IPS-20b (cell line): ENCODE data around the gene PARP8.

ENCODE experiments used
- H3K27ac ChIP-seq: one replicate; pipeline ENCODE4 v1.5.1; 2013; ENCODE audit warnings: low read length
- H3K27me3 ChIP-seq: 2 replicates; pipeline ENCODE4 v1.6.1; 2013; ENCODE audit warnings: mild to moderate bottlenecking, low read length, inconsistent platforms; ENCODE audit not compliant: insufficient read depth
- H3K36me3 ChIP-seq: 2 replicates; pipeline ENCODE4 v1.6.1; 2013; ENCODE audit warnings: low read depth, mild to moderate bottlenecking, inconsistent platforms, low read length, moderate library complexity; ENCODE audit not compliant: insufficient read depth
- H3K4me1 ChIP-seq: 2 replicates; pipeline ENCODE4 v1.6.1; 2013; ENCODE audit warnings: mild to moderate bottlenecking, control low read depth, inconsistent platforms, low read length, moderate library complexity; ENCODE audit not compliant: insufficient read depth
- H3K4me3 ChIP-seq: 2 replicates; pipeline ENCODE4 v1.5.1; 2013; ENCODE audit warnings: mild to moderate bottlenecking, low read length, inconsistent platforms
- H3K9ac ChIP-seq: 2 replicates; pipeline ENCODE4 v1.6.1; 2013; ENCODE audit warnings: low read depth, mild to moderate bottlenecking, inconsistent platforms, low read length, moderate library complexity
- H3K9me3 ChIP-seq: 2 replicates; pipeline ENCODE4 v1.6.1; 2013; ENCODE audit warnings: mild to moderate bottlenecking, low read depth, low read length, inconsistent platforms; ENCODE audit not compliant: insufficient read depth

PARP8 gene

GRCh38 chr5:50886657-50887345 is 220.4 kb downstream of the PARP8 start:
- Histone ChIP-seq H3K4me3 (no peak overlapping the region), H3K9me3 (no peaks in the 10 kb centered on the region), H3K9ac (no peak overlapping the region), H3K4me1 (peaks cover 3% of the 10 kb centered on the region; the same call in 1 of the 2 replicates), H3K36me3 (no peaks in the 10 kb centered on the region), H3K27ac (no peak overlapping the region), H3K27me3 (no peaks in the 10 kb centered on the region)

GRCh38 chr5:50887889-50888633 is 221.6 kb downstream of the PARP8 start:
- Histone ChIP-seq H3K4me3 (no peak overlapping the region), H3K4me1 (peaks cover 3% of the 10 kb centered on the region; the same call in 1 of the 2 replicates), H3K27ac (no peak overlapping the region), H3K9ac (no peak overlapping the region), H3K27me3 (no peaks in the 10 kb centered on the region), H3K9me3 (no peaks in the 10 kb centered on the region), H3K36me3 (no peaks in the 10 kb centered on the region)

GRCh38 chr5:50888751-50889150 is 222.3 kb downstream of the PARP8 start:
- no peak overlapping the region for H3K27ac ChIP-seq
- no peak overlapping the region for H3K9ac ChIP-seq
- peaks cover 3% of the 10 kb centered on the region; the same call in 1 of the 2 replicates for H3K4me1 ChIP-seq
- no peaks in the 10 kb centered on the region for H3K27me3 ChIP-seq
- H3K36me3 ChIP-seq, result no peaks in the 10 kb centered on the region
- H3K4me3 ChIP-seq, result no peak overlapping the region
- no peaks in the 10 kb centered on the region for H3K9me3 ChIP-seq

GRCh38 chr5:50889790-50890189 is 223.4 kb downstream of the PARP8 start:
- no peaks in the 10 kb centered on the region for H3K27me3 ChIP-seq
- H3K36me3 ChIP-seq, result no peaks in the 10 kb centered on the region

More at GRCh38 chr5:50889790-50890189, 223.4 kb downstream of the PARP8 start:
- Histone ChIP-seq H3K9me3 (no peaks in the 10 kb centered on the region), H3K4me1 (peaks cover 3% of the 10 kb centered on the region; the same call in 1 of the 2 replicates), H3K27ac (no peak overlapping the region), H3K4me3 (no peak overlapping the region), H3K9ac (no peak overlapping the region)
